GM10248 (cell line): Measurements from ENCODE around the gene FKBP1B.
"Not testable (repeated sequence)": the region's sequence is repeated elsewhere in the genome, so short reads cannot be mapped to it uniquely, and the experiment has no call there.

Experiments
- CTCF ChIA-PET: fragments of 300-600 bp; sonication (Branson Sonifier 250); formaldehyde crosslinking; extraction: SDS; loops from one replicate; lab custom pipeline; 2021; ENCODE audit warnings: antibody characterized with exemption; lab: Yijun Ruan, JAX
- POLR2A ChIA-PET: fragments of 350-650 bp; sonication (Branson Sonifier 250); formaldehyde crosslinking; extraction: SDS; loops from one replicate; lab custom pipeline; 2020; ENCODE audit warnings: antibody characterized with exemption; lab: Yijun Ruan, JAX
- DNase-seq: peaks from one replicate; pipeline ENCODE4 v3.0.0; 2012; ENCODE audit errors: extremely low spot score
- TF ChIP-seq, protein P1 (sequence below): IDR thresholded peaks from 2 replicates; pipeline ENCODE4 v1.5.1; 2012; ENCODE audit warnings: mild to moderate bottlenecking, low read depth; ENCODE audit errors: extremely low read depth, missing control alignments, control extremely low read depth

Gene FKBP1B

DNA sequence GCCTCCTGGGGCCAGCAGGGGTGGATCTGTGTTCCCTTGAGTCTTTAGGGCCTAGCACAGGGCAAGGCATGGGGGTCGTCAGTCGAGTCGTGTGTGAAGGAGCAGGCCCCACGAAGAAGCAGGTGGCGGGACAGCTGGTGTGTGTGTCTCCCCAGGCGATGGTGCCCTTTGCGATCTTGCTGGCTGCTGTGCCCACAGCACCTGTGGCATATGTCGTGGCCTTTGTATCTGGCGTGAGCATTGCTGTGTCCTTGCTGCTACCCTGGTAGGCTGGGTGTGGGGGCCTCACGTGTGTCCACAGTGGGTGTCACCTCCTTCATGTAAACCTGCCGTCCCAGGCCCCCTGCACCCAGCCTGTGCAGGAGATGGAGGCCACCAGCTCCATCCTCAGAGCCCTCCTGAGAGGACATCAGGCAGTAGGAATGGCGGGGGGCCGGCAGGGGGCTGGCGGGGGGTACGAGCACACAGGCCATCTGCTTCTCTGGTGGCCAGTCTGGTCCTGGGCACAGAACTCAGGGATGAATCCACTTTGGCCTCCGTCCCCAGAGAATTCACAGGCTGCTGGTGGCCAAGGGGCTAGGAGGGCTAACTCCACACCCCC, 26.5 kb upstream of the FKBP1B start:
- DNase-seq: no peak
- ChIA-PET POLR2A (no interaction called here), CTCF (interaction anchor here (0.9 to 2.5 kb wide), 2 partner anchors 11 to 62 kb away, joined by 4 to 8 read pairs; partner anchors contain the start of gene TP53I3)
- TF ChIP-seq, protein P1, sequence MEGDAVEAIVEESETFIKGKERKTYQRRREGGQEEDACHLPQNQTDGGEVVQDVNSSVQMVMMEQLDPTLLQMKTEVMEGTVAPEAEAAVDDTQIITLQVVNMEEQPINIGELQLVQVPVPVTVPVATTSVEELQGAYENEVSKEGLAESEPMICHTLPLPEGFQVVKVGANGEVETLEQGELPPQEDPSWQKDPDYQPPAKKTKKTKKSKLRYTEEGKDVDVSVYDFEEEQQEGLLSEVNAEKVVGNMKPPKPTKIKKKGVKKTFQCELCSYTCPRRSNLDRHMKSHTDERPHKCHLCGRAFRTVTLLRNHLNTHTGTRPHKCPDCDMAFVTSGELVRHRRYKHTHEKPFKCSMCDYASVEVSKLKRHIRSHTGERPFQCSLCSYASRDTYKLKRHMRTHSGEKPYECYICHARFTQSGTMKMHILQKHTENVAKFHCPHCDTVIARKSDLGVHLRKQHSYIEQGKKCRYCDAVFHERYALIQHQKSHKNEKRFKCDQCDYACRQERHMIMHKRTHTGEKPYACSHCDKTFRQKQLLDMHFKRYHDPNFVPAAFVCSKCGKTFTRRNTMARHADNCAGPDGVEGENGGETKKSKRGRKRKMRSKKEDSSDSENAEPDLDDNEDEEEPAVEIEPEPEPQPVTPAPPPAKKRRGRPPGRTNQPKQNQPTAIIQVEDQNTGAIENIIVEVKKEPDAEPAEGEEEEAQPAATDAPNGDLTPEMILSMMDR: no peak

DNA sequence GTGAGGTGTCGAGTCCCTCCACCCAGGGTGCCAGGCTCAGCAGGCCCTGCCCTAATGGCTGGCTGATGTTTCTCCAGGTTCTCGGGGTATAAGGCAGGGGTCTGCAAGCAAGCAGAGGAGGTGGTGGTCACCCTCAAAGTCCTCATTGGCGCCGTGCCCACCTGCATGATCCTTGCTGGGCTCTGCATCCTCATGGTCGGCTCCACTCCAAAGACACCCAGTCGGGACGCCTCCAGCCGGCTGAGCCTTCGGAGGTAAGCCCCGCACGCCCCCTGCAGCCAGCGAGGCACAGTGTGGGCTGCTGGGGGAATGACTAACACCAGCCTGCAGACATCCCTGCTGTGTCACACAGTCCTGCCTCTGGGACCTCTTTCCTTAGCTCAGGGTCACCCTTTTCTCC, 25.5 kb upstream of the FKBP1B start:
- ChIA-PET POLR2A (no interaction called here), CTCF (interaction anchor here (0.8 to 2.5 kb wide), 3 partner anchors 9 to 61 kb away, joined by 3 to 8 read pairs (median 4); partner anchors contain the start of gene TP53I3)
- TF ChIP-seq, protein P1: no peak
- DNase-seq: no peak

DNA sequence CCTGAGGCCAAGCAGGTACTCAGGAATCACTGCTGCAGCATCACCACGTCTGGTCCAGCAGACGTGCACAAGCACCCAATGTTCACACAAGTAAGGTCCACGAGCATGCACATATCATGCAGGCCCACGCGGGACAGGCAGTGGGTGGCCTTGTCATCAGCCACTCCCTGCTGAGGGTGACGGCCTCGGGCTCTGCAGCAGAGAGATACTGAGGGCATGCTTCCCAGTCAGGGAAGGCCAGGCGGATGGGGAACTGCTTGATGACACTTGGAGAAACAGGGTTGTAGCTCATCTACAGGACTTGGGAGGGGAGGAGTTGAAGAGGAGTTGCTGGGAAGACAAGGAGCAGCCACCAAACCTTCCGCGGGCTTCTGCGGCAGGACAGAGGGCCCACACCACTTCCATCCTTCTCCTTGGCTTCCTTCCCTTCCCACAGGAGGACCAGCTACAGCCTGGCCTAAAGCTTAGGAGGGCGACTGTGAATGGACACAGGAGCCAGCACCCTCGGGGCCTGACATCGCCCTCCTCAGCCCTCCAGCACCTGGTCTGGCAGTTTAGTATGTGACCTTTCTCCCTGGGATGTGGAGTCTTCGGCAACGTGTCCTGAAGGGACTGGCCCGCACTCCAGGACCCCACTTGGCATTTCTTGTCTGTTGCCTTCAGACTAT, 24.4 kb upstream of the FKBP1B start:
- CTCF ChIA-PET: interaction anchor here (0.8 to 1.7 kb wide), 3 partner anchors 7 to 59 kb away, joined by 3 to 5 read pairs (median 5); partner anchors contain the start of gene TP53I3
- POLR2A ChIA-PET: interaction anchor here (0.6 kb wide), 1 partner anchor 12 kb away, joined by 4 read pairs; no protein-coding TSS in a partner anchor
- TF ChIP-seq, protein P1: no peak
- DNase-seq: no peak

DNA sequence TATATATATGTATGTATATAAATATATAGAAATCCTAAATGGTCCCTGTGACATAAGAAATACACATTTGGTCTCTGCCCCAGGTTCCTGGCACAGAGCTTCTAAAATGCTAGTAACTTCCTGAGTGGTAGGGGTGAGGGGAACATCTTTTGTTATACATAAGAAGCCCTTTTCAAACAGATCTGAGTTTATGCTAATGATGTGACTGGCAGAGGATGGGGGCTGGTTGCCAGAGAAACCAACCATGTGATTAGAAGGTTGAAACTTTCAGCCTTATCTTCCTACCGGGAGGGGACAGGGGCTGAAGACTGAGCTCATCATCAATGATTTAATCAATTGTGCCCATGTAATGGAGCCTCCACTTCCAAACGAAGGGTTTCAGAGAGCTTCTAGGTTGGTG, 23.3 kb upstream of the FKBP1B start:
- CTCF ChIA-PET: interaction anchor here (0.8 to 1.7 kb wide), 5 partner anchors 10 to 99 kb away, joined by 3 to 5 read pairs (median 4); partner anchors contain the start of genes ATAD2B and TP53I3
- POLR2A ChIA-PET: no interaction called here
- TF ChIP-seq, protein P1: no peak
- no peak for DNase-seq

DNA sequence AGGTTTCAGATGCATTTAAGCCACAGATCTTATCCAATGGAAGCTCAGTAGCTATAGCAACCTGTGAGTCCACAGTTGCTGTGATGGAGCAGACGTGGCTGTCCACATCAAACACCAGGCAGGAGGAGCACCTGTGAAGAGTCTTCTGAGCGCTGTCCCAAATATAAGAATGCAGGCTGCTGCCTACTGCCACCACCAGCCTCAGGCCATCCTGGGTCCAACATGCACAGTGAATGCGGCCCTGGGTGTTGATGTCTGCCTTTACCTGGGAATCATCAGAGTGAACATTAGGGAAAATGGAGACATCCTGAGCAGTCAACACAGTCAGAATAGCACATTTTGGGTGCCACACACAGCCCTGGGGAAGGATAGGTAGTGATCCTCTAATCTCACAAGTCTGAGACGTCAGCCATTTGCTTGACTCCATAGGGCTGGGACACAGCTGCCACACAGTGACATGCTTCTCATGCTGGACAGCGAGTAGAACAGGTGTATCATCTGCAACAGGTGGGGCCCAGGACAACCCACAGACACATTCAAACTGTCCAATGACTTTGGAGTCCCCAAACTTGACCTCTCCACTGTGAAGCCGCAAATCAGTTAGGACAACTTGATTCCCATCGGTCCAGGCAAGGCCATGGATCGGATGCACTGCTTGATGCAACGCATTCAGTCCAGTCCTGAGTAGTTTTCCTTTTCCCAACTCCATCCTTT, 10.6 kb upstream of the FKBP1B start:
- CTCF ChIA-PET: interaction anchor here (1.3 kb wide), 1 partner anchor 21 kb away, joined by 3 read pairs; no protein-coding TSS in a partner anchor
- TF ChIP-seq, protein P1: no peak
- no peak for DNase-seq
- POLR2A ChIA-PET: interaction anchor here (1.0 kb wide), 1 partner anchor 9 kb away, joined by 3 read pairs; no protein-coding TSS in a partner anchor

DNA sequence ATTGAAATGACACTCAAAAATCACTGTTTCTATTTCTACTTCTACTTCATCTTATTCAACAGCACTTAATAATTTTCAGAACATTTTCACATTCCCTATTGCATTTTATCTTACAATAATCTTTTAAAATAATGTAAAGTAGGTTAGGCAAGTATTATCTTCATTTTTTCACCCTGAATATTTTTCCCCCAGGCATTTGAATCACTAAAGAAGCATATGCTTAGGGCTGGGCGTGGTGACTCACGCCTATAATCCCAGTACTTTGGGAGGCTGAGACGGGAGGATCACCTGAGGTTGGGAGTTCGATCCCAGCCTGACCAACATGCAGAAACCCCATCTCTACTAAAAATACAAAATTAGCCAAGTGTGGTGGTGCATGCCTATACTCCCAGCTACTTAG, 9.0 kb upstream of the FKBP1B start:
- CTCF ChIA-PET: no interaction called here
- POLR2A ChIA-PET: no interaction called here
- DNase-seq: no peak
- TF ChIP-seq, protein P1: no peak

DNA sequence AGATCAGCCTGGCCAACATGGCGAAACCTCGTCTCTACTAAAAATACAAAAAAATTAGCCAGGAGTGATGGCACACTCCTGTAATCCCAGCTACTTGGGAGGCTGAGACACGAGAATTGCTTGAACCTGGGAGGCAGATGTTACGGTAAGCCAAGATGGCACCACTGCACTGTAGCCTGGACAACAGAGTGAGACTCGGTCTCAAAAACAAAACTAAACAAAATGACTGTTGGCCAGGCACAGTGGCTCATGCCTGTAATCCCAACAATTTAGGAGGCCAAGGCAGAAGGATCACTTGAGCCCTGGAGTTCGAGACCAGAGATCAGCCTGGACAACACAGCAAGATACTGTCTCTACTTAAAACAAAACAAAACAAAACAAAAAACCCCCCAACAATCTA, 6.4 kb upstream of the FKBP1B start:
- POLR2A ChIA-PET, DNase-seq, CTCF ChIA-PET: not testable (repeated sequence)
